ENCODE results near the gene HINFP.
"Not testable (repeated sequence)": the region's sequence is repeated elsewhere in the genome, so short reads cannot be mapped to it uniquely, and the experiment has no call there.

HINFP gene

DNA sequence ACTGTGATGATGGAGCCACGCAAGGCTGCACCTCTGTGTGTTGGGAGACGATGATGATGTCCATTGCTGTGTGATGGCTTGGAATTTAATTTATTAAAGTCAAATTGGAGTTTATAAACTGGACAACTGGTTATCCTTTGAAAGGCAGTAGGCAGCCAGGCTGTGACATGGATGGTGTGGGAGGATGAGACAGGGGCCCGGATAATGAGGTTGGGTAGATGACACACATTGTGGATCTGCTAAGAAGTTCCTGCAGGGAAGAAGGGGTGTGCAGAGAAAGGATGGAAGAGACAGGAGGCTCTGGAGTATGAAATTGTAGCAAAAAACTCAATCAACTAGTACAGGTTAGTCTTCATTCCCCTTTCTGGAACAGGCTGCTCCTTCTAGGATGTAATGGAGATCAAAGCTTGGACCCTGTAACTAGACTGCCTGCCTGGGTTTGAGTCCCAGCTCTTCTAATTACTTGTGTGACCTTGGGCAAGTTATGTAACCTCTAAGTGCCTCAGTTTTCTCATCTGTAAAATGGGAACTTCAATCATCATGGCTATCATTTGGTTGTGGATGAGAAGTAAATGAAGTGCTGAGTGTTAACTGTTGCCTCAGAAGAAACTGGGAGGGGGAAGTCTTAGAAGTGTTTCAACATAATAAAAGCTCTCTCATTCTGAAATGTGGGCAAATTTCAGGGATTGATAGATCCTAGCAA, 4.2 kb upstream of the HINFP start:
- no peak for DNase-seq (ENCODE audit: low spot score)

DNA sequence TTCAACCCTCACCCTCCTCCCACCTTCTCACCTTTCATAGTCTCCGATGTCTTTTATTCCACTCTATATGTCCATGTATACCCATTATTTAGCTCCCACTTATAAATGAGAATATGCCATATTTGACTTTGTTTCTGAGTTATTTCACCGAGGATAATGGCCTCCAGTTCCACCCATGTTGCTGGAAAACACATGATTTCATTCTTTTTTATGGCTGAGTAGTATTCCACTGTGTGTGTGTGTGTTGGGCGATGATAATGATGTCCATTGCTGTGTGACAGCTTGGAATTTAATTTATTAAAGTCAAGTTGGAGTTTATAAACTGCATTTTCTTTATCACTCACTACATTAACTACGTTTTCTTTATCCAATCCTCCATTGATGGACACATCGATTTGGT, 3.2 kb upstream of the HINFP start:
- DNase-seq (ENCODE audit: low spot score): no peak

DNA sequence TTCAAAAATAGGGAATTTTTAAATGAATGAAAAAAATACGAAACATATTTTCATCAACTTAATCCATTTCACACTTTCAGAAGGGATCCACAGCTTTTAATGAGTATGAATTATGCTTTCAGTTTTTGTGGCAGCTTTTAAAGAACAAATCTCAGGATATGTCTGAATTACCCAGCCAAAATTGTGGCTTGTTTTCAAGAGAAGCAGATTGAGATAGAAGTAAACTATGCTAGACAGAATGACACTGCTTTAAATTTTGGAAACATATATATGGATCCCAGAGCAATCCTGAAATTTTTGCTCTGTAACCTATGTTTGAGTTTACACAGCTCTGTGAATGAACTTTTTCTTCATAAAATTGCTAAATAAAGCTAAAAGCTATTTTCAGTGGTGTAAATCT, 2.4 kb upstream of the HINFP start:
- DNase-seq (ENCODE audit: low spot score): no peak

DNA sequence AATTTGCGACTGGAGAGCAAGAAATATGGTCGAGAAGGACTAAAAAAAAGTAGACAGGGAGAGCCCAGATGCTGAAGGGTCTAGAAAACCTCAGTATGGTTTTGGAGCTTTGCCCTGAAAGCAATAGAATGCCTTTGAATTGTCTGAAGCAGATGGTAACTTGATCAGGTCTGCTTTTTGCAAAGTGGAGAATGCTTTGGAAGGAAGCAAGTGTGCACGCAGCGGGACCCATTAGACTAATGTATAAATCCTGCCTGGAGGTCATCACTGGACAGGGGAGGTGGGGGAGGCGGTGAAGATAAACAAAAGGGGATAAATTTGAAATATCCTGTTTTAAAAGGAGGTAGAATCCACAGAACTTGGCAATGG, 757 bp upstream of the HINFP start:
- DNase-seq (ENCODE audit: low spot score): no peak

DNA sequence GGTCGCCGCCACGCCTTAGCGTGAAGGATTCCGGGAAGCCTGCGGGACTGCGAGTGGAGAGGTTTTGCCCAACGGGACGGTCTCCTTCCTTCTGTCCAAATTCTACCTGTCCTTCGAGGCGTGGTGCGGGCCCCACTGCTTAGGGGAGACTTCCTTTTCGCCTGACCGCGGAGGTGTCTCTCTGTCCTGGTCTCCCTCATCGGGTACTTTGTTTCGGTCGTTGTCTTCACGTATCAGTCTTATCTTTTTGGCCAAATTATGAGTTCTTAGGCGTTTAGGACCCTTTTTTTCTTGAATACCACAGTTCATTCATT, 388 bp downstream of the HINFP start:
- DNase-seq (ENCODE audit: low spot score): no peak

DNA sequence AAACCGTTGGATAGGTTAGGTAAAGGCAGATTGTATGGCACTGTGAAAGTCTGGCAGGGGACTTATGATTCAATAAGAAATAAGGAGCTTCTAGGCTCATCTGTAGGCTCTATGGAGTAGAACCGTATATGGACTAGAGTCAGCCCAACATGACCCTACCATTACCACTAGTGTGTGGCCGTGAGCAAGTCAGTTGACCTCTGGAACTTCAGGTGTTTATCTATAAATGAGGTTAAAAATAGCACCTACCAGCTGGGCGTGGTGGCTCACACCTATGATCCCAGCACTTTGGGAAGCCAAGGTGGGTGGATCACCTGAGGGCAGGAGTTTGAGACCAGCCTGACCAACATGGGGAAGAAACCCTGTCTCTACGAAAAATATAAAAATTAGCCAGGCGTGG, 4.4 kb downstream of the HINFP start:
- DNase-seq (ENCODE audit: low spot score): no peak

DNA sequence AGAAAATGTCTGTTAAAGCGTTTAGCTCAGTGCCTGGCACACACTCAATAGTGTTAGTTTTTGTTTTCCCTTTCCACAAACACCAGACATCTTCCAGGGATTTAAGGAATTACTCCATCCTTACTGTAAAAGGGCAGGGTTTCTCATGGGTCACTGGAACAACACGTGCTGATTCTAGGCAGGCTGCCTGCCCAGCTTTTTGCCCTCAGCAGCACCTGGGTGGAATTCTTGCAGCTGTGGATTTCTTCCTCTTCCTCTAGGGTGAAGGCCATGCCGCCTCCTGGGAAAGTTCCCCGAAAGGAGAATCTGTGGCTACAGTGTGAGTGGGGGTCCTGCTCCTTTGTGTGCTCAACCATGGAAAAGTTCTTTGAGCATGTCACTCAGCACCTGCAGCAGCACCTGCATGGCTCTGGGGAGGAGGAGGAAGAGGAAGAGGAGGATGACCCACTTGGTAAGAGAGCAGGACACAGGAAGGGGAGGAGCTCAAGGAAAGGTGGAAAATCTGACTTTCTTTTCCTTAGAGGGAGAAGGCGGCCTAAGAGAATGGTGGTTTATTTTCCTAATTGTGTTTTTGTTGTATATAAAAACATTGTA, 5.4 kb downstream of the HINFP start:
- DNase-seq (ENCODE audit: low spot score): no peak

DNA sequence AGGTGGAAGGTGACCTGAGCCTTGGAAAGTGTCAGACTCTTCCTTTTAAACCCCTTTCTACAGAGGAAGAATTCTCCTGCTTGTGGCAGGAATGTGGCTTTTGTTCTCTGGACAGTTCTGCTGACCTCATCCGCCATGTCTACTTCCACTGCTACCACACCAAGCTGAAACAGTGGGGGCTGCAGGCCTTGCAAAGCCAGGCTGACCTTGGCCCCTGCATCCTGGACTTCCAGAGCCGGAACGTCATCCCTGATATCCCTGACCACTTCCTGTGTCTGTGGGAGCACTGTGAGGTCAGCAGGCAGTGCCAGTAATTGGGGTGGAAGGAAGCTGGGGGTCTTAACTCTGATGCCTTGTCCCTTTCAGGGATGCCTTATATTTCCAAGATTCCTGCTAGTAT, 9.3 kb downstream of the HINFP start:
- no peak for DNase-seq (ENCODE audit: low spot score)

DNA sequence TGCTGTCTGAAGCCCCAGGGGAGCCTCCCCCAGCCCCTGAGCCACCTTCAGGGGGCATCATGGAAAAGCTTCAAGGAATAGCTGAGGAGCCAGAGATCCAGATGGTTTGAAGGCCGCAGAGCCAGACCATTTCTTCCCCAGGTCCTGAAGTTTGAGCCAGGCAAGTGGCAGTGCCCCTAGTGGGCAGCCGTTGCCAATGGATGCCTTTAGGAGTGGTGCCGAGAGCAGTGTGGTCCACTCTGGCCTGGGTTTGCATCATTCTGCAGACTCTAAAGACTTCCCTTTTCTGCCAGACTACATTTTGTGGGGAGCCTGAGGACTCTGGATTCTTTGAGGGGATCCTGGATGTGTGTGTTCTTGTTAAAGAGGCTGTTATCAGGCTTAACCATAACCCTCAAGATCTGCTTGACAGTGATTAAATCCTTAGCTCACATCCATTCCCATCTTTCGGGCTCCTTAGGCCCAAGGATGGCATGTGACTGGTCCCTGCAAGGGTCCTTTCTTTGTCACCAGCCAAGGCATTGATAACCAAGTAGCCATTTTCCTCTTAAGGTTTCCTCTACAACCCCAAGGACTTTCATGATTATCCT, 13.1 kb downstream of the HINFP start:
- DNase-seq (ENCODE audit: low spot score): no peak

DNA sequence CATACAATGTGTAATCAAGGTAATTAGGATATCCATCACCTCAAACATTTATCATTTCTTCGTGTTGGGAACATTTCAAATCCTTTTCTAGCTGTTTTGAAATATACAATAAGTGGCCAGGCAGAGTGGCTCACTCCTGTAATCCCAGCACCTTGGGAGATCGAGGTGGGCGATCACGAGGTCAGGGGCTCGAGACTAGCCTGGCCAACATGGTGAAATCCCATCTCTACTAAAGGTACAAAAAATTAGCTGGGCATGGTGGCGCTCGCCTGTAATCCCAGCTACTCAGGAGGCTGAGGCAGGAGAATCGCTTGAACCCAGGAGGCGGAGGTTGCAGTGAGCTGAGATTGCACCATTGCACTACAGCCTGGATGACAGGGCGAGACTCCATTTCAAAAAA, 17.9 kb downstream of the HINFP start:
- DNase-seq (ENCODE audit: low spot score): not testable (repeated sequence)

DNA sequence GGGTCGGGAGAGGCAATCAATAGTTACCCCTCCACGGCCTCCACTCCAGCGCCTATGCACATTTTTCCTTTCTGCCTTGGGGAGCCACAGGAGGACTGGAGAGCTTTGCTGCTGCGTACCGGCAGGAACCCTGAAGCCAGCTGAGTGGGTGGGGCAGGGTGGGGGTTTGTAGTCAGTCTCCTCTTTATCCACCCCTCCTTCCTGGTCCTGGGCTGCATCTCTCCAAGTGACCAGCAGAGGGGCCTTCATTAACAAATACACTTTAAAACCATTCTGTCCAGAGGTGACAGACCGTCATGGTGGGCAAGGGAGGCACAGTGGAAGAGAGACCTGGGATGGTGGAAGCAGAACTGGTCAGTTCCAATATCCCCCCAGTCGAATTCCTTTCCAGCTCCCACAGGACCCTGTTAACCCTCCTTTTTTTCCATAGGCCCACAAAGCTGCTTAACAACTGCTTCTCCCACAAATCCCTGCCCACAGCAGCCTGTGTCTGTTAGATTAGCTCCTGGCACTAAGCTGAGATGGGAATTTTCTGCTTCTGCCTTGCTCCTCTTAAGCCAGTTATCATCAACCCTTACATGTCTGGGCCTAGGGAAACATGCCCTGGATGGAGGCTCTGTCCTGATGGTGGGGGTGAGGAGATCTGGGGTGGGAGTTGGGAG, 23.6 kb downstream of the HINFP start:
- no peak for DNase-seq (ENCODE audit: low spot score)

DNA sequence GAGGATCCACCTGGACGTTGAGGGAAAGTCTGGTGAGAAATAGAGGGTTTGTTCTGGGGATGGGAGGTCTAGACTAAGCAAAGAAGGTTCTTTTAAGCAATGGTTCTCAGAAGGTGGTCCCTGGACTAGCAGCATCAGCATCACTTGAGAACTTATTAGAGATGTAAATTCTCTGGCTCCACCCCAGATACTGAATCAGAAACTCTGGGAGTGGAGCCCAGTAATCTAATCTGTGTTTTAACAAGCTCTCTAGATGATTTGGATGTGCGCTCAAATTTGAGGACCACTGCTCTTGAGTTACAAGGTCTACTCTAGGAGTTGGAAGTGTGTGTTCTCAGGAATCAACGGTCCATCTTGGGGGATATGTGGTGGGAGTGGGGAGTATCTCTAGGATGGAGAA, 24.2 kb downstream of the HINFP start:
- DNase-seq (ENCODE audit: low spot score): no peak

DNA sequence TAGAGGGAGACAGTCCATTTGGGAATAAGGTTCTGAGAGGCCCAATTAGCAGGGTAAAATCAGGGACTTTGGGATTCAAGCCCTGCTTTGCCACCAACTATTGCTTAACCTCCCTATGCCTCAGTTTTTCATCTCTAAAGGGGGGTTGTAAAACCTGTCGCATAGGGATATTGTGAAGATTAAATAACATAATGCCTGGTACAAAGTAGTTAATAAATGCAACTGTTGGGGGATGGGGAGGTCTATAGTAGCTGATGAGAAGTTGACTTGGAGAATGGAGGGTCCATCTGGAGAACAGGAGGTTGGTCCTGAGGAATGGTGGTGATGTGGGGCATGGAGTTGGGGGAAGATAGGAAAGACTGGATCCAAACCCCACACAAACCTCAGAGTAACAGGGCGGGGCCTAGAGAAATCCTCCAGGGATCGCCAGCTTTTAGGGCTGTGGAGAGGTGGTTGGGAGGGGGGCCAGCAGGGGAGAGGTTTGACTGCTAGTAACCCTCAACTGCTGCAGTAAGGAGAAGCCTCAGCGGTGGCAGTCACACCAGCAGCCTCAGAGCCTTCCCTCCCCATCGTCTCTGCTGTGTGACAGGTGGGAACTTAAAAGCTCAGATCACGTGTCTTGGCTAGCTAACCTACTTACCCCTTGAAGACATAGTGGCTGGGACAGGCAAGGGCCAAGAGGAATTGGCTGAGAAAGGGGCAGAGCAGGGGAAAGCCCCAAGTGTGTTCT, 26.4 kb downstream of the HINFP start:
- no peak for DNase-seq (ENCODE audit: low spot score)

DNA sequence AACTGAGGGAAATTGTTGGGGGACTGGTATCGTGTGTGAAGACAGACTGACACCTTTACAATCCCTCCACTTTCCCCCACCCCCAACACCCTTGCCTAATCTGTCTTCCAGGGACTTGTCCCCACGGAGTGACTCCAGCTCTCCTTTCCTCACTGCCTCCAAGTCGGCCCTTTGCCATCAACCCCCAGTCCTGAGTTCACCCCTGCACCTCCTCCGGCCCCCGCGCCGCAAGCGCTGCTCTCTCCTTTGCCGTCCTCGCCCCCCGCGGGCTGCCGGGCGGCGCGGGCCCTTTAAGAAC, 27.3 kb downstream of the HINFP start:
- no peak for DNase-seq (ENCODE audit: low spot score)

DNA sequence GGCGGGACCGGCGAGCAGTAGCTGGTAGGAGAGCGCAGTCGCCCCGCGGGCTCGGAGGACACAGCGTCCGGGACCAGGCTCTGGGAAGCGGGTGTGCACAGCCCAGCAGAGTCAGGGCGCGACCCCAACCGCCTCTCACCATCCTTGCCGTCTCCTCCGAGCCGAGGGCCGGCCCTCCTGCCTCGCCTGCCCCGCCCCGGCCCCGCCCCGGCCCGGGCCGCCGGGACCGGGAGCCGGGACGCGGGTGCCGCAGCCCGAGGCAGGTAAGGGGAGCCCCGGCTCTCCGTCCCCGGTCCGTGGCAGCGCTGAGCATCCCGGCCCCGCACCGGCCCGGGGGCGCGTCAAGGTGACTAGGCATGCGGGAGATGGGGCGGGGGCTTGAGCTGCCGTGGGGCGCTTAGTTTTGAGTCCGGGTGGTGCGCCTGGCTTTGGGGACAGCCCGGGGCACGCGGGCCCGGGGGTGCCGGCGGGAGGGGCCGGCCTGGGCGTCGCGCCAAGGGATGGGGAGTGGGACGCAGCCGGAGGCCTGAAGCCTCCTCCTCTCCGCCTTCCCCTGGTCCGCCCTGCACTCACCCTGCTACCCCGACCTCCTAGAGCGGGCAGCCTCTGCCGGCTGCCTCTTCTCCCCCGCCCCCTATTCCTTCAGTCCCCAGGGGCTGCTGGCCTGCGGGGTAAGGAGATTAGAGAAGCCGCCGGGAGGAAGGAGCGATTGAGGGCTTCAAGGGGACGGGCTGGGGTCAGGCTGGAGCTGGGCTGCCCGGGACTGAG, 27.8 kb downstream of the HINFP start, which contains the start of gene ABCG4:
Gene ABCG4, plus strand, starts transcription at position 35 of the 768 bp plus-strand sequence. CDS start 914 bp downstream, outside the sequence.
- no peak for DNase-seq (ENCODE audit: low spot score)

DNA sequence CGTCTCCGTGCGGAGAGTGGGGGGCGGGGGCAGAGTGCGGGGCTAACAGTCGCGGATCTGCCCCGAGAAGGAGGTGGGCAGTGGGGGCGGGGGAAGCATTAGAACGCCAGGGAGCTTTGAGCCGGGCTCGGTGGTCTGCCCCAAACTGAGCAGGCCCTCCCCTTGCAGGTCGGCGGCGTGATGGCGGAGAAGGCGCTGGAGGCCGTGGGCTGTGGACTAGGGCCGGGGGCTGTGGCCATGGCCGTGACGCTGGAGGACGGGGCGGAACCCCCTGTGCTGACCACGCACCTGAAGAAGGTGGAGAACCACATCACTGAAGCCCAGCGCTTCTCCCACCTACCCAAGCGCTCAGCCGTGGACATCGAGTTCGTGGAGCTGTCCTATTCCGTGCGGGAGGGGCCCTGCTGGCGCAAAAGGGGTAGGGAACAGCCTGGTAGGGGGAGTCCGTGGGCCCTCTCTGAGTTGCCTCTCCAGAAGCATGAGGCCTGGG, 28.5 kb downstream of the HINFP start:
- no peak for DNase-seq (ENCODE audit: low spot score)

DNA sequence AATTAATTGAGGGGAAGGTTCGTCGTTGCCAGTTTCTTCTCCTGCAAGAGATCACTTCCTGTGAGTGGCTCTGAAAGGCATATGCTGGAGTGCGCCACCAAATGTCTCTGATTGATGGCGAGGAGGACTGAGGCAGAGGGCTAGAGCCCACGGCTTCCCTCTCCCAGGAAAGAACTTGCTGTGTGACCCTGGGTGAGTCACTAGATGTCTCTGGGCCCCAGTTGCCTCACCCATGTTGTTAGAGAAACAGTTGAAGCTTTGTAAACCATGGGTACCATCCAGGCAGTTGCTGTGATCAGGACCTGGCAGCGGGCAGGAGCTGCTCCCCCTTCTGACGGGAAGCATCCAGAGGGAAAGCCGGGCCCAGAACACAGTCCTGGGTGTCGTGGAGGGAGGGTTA, 30.7 kb downstream of the HINFP start:
- DNase-seq (ENCODE audit: low spot score): no peak

DNA sequence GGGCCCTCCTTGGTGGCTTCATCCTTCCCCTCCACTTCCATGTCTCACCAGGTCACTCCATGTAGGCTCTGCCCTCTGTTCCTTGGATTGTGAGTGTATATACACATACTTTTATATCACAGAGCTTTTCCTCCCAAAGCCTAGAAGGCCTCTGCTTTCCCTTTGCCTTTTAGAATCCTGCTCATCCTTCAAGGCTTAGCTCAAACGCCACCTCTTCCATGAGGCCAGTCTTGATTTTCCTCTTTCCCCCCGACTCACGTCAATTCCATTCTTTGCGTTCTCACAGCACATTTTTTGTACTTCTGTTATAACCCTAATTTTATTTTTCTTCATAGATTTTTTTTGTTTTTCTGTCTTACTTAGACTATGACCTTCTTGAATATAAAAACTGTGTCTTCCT, 31.2 kb downstream of the HINFP start:
- no peak for DNase-seq (ENCODE audit: low spot score)

DNA sequence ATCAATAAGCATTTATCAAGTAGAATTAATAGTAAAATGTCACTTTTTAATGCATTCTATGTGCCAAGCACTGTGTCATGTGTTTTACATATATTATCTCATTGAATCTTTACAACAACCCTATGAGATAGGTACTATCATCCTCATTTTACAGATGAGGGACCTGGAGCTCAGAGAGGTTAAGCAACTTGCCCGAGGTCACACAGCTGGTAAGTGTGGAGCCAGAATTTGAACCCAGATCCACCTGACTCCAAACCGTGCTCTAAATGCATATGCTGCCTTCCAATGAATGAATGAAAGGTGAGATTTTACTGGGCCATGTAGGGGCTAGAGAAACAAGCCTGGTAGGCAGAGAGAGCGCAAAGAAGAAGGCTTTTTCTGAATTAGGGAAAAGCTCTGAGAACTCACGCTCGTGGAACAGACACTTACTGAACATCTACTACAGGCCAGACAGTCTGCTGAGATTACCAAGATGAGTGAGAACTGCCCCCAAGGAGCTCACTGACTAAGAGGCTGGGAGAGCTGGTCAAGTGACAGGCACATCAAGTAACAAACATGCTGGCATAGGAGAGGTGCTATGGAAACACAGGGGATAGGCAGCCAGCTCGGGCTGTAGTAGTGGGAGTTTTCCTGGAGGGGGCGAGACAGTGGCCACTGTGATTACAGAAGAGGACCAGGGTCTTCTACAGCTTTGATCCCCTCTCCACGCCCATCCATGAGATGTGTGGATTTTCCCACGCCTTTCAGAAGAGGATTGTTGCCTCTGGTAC, 31.9 kb downstream of the HINFP start:
- DNase-seq (ENCODE audit: low spot score): no peak

DNA sequence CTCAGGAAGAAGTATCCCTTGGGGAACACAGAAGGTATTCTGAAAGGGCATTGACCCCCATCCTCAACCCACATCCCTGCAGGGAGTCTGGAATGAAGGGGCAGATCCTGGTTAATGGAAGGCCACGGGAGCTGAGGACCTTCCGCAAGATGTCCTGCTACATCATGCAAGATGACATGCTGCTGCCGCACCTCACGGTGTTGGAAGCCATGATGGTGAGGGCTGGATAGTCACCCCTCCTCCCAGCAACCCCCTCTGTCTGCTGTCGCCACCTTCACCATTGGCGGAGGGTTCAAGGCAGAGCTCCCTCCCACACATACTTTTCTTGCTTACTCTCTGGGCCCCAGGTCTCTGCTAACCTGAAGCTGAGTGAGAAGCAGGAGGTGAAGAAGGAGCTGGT, 32.8 kb downstream of the HINFP start:
- no peak for DNase-seq (ENCODE audit: low spot score)
